Thyroid gland (tissue), 4 donors: ENCODE measurements around the gene RAI1.

Experiments
- POLR2A ChIP-seq, 2 donors: fragments of 450-650 bp; IDR thresholded peaks; one replicate each; pipeline ENCODE4 v1.6.1; 2017; ENCODE audit warnings: antibody characterized with exemption in 2 of 2, mild to moderate bottlenecking in 2 of 2, moderate library complexity in 1 of 2
- TF ChIP-seq, protein P1 (sequence below), 6 experiments: fragments of 200-600 bp in 3 of 6; fragments of 450-650 bp in 3 of 6; sonication (generic) in 3 of 6; IDR thresholded peaks; one replicate each; pipeline ENCODE4 v1.5.1; 2016 to 2019; ENCODE audit warnings: antibody characterized with exemption in 6 of 6, mild to moderate bottlenecking in 2 of 6, inconsistent platforms in 1 of 6, moderate library complexity in 1 of 6

DNA sequence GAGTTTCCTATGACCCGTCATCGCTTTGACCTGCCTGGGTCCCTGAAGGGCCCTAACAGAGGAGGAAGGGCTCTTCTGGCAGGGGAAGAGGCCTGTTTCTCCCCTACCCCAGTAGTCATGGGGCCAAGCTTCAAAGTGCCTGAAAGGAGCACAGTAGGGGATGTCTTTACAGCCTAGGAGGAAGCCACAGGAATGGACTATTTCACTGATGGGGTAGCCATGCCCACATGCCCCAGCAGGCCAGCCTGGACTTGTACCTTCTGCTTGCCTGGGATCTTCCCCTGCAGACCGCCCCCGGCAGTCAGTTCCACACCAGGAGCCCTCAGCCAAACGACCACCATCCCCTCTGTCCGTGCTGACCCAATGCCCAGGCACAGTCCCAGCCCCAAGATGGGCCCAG, 47.9 kb upstream of the RAI1 start:
- TF ChIP-seq, protein P1, sequence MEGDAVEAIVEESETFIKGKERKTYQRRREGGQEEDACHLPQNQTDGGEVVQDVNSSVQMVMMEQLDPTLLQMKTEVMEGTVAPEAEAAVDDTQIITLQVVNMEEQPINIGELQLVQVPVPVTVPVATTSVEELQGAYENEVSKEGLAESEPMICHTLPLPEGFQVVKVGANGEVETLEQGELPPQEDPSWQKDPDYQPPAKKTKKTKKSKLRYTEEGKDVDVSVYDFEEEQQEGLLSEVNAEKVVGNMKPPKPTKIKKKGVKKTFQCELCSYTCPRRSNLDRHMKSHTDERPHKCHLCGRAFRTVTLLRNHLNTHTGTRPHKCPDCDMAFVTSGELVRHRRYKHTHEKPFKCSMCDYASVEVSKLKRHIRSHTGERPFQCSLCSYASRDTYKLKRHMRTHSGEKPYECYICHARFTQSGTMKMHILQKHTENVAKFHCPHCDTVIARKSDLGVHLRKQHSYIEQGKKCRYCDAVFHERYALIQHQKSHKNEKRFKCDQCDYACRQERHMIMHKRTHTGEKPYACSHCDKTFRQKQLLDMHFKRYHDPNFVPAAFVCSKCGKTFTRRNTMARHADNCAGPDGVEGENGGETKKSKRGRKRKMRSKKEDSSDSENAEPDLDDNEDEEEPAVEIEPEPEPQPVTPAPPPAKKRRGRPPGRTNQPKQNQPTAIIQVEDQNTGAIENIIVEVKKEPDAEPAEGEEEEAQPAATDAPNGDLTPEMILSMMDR (IDR thresholded peaks at IDR 0.05) = no peak
- TF ChIP-seq POLR2A (IDR thresholded peaks at IDR 0.05) = no peak
